HFFc6 (cell line): ENCODE results near the gene DTNB. TPM values are rescaled to one million over a fixed set of nuclear protein-coding genes. Genes with fewer than 3 reads are reported as not detected.

Source experiments
- DNase-seq: peaks from one replicate; pipeline ENCODE4 v3.0.0-alpha.2; 2018
- H3K27ac Mint-ChIP-seq: 2 replicates; pipeline ENCODE4 v1.8.0; 2020; ENCODE audit warnings: mild to moderate bottlenecking, mixed read lengths
- H3K27me3 Mint-ChIP-seq: 2 replicates; pipeline ENCODE4 v1.8.0; 2021; ENCODE audit warnings: mild to moderate bottlenecking, moderate library complexity, mixed read lengths; ENCODE audit not compliant: insufficient read depth
- H3K36me3 Mint-ChIP-seq: 2 replicates; pipeline ENCODE4 v1.8.0; 2021; ENCODE audit warnings: low read depth, mixed read lengths
- H3K4me1 Mint-ChIP-seq: 2 replicates; pipeline ENCODE4 v1.8.0; 2020; ENCODE audit warnings: low read depth, mixed read lengths
- H3K4me3 Mint-ChIP-seq: 2 replicates; pipeline ENCODE4 v1.8.0; 2020; ENCODE audit warnings: mild to moderate bottlenecking, moderate library complexity, mixed read lengths
- H3K9me3 Mint-ChIP-seq: 2 replicates; pipeline ENCODE4 v1.8.0; 2020; ENCODE audit warnings: mild to moderate bottlenecking, mixed read lengths
- total RNA-seq, 6 experiments: library from RNA; stranded (reverse); fragmentation: NEBNext Ultra II Directional; extraction: Animal tissue kit (Norgen Biotek cat#: 25700); gene quantifications; 2 replicates in 1 of 6; 3 replicates in 5 of 6; pipeline ENCODE4 v1.2.3, GENCODE V29; 2021
- TF ChIP-seq, protein P1 (sequence below): fragments of 200-600 bp; sonication (generic); IDR thresholded peaks from 2 replicates; pipeline ENCODE4 v1.5.0; 2021; ENCODE audit warnings: antibody characterized with exemption, mild to moderate bottlenecking

DTNB gene
- total RNA-seq, 6 experiments from 2014 or later = 4.2 to 6.2 (median 4.7) TPM

DNA sequence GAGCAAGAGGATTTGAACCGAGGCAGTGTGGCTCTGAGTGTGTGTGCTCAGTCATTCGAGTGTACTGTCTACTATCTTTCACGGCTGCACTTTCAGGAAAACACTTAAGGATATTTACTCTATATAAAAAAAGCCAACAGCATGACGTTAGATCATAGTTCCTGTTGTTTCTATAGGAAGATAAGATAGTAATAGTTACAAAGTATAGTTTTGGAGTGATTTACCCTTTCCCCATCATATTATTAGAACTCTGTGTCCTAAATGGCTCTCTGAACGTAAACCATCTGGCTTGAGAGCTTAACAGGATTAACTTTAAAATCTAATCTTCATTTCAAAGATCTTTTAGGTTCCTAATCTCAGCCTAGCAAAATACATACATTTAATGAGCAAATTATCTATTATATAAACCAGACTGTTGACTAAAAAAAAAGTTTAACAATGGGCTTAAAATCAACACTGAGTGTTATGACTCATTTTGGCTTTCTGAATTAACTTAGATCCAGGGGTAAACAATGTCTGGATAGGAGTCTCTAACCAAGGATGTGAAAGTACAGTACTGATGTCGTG lies 181.3 kb downstream of the DTNB start:
- DNase-seq = no peak
- no peak overlapping the region for H3K27ac Mint-ChIP-seq
- no peak overlapping the region for H3K4me3 Mint-ChIP-seq
- no peaks in the 10 kb centered on the region for H3K9me3 Mint-ChIP-seq
- TF ChIP-seq, protein P1, sequence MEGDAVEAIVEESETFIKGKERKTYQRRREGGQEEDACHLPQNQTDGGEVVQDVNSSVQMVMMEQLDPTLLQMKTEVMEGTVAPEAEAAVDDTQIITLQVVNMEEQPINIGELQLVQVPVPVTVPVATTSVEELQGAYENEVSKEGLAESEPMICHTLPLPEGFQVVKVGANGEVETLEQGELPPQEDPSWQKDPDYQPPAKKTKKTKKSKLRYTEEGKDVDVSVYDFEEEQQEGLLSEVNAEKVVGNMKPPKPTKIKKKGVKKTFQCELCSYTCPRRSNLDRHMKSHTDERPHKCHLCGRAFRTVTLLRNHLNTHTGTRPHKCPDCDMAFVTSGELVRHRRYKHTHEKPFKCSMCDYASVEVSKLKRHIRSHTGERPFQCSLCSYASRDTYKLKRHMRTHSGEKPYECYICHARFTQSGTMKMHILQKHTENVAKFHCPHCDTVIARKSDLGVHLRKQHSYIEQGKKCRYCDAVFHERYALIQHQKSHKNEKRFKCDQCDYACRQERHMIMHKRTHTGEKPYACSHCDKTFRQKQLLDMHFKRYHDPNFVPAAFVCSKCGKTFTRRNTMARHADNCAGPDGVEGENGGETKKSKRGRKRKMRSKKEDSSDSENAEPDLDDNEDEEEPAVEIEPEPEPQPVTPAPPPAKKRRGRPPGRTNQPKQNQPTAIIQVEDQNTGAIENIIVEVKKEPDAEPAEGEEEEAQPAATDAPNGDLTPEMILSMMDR = no peak
- no peaks in the 10 kb centered on the region for H3K36me3 Mint-ChIP-seq
- H3K27me3 Mint-ChIP-seq = no peaks in the 10 kb centered on the region; the same call in 1 of the 2 replicates
- peaks cover 13% of the 10 kb centered on the region for H3K4me1 Mint-ChIP-seq

DNA sequence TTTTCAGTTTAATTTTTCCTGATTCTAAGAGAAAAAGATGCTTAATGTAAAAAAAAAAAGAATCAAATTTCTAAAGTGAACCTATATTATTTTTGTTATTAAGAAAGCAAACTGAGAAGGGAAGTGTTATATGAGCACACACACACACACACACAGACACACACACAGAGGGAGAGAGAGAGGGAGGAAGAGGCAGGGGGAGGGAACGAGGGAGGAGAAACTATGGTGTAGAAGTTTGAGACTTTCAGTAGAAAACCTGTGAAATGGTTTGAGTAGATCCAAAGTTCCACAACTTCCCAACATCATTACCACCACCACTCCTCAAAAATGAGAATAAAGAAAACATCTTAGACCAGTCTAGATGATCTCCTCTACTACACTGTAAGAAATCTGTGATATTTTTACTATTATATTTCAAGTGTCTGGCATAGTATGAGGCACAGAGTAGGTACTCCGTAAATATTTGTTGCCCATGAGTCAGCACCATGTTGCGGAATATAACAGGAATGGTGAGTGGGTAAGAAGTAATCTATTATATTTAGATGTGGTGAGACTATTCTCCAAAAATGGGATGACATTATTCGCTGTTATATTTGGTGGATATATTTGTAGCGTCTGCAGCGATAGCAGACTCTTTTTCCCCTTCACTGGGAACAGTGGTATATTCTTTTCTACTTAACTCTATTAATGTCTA lies 182.2 kb downstream of the DTNB start:
- Mint-ChIP-seq H3K4me3 (no peak overlapping the region), H3K36me3 (no peaks in the 10 kb centered on the region), H3K27ac (no peak overlapping the region), H3K27me3 (no peaks in the 10 kb centered on the region; the same call in 1 of the 2 replicates), H3K4me1 (peaks cover 13% of the 10 kb centered on the region), H3K9me3 (no peaks in the 10 kb centered on the region)
- TF ChIP-seq, protein P1 = no peak
- no peak for DNase-seq

DNA sequence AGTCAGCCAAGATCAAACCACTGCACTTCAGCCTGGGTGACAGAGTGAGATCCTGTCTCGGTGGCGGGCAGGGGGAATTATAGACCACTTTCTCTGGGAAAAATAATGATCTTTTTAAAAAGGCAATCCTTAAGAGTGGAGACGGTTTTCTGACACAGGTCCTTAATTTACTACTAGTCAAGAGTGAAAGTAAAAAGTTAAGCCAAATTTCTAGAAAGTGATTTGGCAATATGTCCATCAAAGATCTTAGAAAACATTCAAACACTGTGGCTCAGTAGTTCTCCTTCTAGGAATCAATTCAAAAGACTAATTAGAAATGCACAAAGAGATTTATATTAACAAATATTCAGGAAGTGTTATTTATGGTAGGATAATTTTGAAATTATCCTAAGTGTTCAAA lies 183.2 kb downstream of the DTNB start:
- TF ChIP-seq, protein P1 = no peak
- Mint-ChIP-seq H3K27ac (no peak overlapping the region), H3K27me3 (no peaks in the 10 kb centered on the region; the same call in 1 of the 2 replicates), H3K9me3 (no peaks in the 10 kb centered on the region), H3K4me1 (peaks cover 13% of the 10 kb centered on the region), H3K36me3 (no peaks in the 10 kb centered on the region), H3K4me3 (no peak overlapping the region)
- DNase-seq = no peak

DNA sequence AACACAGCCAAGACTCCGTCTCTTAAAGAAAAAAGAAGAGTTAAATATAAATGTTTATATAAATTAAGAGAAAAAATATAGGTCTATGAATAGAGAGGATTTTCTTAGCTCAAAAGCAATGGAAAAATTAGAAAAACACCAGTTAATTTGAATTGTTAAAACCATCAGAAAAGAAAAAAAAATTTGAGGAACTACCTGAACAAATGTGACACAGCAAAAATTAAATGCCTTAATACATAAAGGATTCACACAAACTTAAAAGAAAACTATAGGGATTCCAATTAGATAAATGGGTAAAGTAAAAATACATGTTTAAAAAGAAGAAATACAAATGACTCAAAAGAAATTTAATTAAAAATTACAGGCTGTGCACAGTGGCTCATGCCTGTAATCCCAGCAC lies 183.7 kb downstream of the DTNB start:
- no peak for DNase-seq
- H3K9me3 Mint-ChIP-seq = no peaks in the 10 kb centered on the region
- TF ChIP-seq, protein P1 = no peak
- H3K36me3 Mint-ChIP-seq = no peaks in the 10 kb centered on the region
- H3K4me3 Mint-ChIP-seq = no peak overlapping the region
- peaks cover 13% of the 10 kb centered on the region for H3K4me1 Mint-ChIP-seq
- no peak overlapping the region for H3K27ac Mint-ChIP-seq
- H3K27me3 Mint-ChIP-seq = no peaks in the 10 kb centered on the region; the same call in 1 of the 2 replicates

DNA sequence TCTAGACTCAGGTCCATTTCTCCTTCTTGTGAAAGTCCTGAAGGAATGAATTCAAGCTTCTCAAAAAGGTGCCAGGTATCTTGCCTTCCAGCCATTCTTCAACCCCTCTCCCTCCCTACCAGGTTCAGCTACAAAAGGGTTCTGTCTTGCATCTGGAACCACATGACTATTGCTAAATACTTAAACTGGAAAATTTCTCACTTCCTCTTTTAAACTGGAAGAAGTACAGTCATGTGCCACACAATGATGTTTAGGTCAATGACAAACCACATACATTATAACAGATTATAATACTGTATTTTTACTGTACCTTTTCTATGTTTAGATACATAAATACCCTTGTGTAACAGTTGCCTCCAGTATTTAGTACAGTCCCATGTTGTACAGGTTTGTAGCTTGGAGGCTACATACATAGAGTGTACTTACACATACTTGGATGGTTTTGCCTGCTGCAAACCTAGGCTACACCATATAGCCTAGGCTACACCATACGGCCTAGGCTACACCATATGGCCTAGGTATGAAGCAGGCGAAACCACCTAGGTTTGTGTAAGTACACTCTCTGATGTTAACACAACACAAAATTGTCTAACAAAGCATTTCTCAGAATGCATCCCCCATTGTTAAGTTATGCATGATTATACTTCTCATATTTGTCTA lies 189.6 kb downstream of the DTNB start:
- H3K9me3 Mint-ChIP-seq = no peaks in the 10 kb centered on the region
- H3K4me3 Mint-ChIP-seq = no peak overlapping the region
- no peak overlapping the region for H3K27ac Mint-ChIP-seq
- H3K36me3 Mint-ChIP-seq = no peaks in the 10 kb centered on the region
- peaks cover 12% of the 10 kb centered on the region for H3K4me1 Mint-ChIP-seq
- DNase-seq = no peak
- TF ChIP-seq, protein P1 = no peak
- no peaks in the 10 kb centered on the region; the same call in 1 of the 2 replicates for H3K27me3 Mint-ChIP-seq
